HEK293T (cell line): ENCODE results near the gene GNG2.

ENCODE experiments used
- ARNT ChIP-seq: fragments of 450-650 bp; IDR thresholded peaks from 2 replicates; pipeline ENCODE4 v1.6.1; 2017; ENCODE audit warnings: mild to moderate bottlenecking
- BHLHE40 ChIP-seq: fragments of 450-650 bp; IDR thresholded peaks from 2 replicates; pipeline ENCODE4 v1.6.1; 2016; ENCODE audit warnings: mild to moderate bottlenecking, moderate library complexity, borderline replicate concordance
- CTBP1 ChIP-seq: fragments of 450-650 bp; IDR thresholded peaks from 2 replicates; pipeline ENCODE4 v1.6.1; 2016; ENCODE audit warnings: borderline replicate concordance
- ELF4 ChIP-seq: fragments of 450-650 bp; IDR thresholded peaks from 2 replicates; pipeline ENCODE4 v1.6.1; 2017; ENCODE audit warnings: antibody characterized with exemption
- FOXA1 ChIP-seq: fragments of 450-650 bp; IDR thresholded peaks from 2 replicates; pipeline ENCODE4 v1.6.1; 2016; ENCODE audit warnings: mild to moderate bottlenecking
- FOXK2 ChIP-seq: fragments of 450-650 bp; IDR thresholded peaks from 2 replicates; pipeline ENCODE4 v1.6.1; 2016; ENCODE audit warnings: mild to moderate bottlenecking
- HDGF ChIP-seq: fragments of 450-650 bp; IDR thresholded peaks from 2 replicates; pipeline ENCODE4 v1.6.1; 2017; ENCODE audit warnings: antibody characterized with exemption, borderline replicate concordance
- L3MBTL2 ChIP-seq: fragments of 450-650 bp; conservative IDR thresholded peaks from 2 replicates; pipeline ENCODE4 v1.6.1; 2016; ENCODE audit warnings: mild to moderate bottlenecking
- LEF1 ChIP-seq: fragments of 450-650 bp; IDR thresholded peaks from 2 replicates; pipeline ENCODE4 v1.6.1; 2017; ENCODE audit warnings: mild to moderate bottlenecking, borderline replicate concordance
- SP1 ChIP-seq: fragments of 450-650 bp; IDR thresholded peaks from 2 replicates; pipeline ENCODE4 v1.6.1; 2017
- SUZ12 ChIP-seq: fragments of 450-650 bp; IDR thresholded peaks from 2 replicates; pipeline ENCODE4 v1.6.1; 2016; ENCODE audit warnings: mild to moderate bottlenecking
- TARDBP ChIP-seq: fragments of 450-650 bp; IDR thresholded peaks from 2 replicates; pipeline ENCODE4 v1.6.1; 2016
- ZNF384 ChIP-seq: fragments of 450-650 bp; IDR thresholded peaks from 2 replicates; pipeline ENCODE4 v1.6.1; 2016

GRCh38 chr14:51871846-51872245, 11.4 kb downstream of the GNG2 start:
- no peak for TF ChIP-seq ZNF384
- no peak for TF ChIP-seq FOXA1
- TF ChIP-seq FOXK2, result no peak
- no peak for TF ChIP-seq LEF1
- no peak for TF ChIP-seq ARNT
- TF ChIP-seq SUZ12, result no peak
- no peak for TF ChIP-seq SP1
- no peak for TF ChIP-seq BHLHE40
- TF ChIP-seq TARDBP, result no peak
- no peak for TF ChIP-seq HDGF
- no peak for TF ChIP-seq ELF4
- no peak for TF ChIP-seq L3MBTL2
- TF ChIP-seq CTBP1, result no peak
